Mesenchymal stem cell (in vitro differentiated cells and primary cell): ENCODE data around the gene SPDYE3.
"Not testable (repeated sequence)": the region's sequence is repeated elsewhere in the genome, so short reads cannot be mapped to it uniquely, and the experiment has no call there.

Experiments
- DNase-seq: peaks from one replicate; pipeline ENCODE4 v3.0.0-alpha.2; 2013
- H2AFZ ChIP-seq: one replicate; pipeline ENCODE4 v1.6.1; 2013; ENCODE audit warnings: low read depth, mild to moderate bottlenecking, control low read depth, inconsistent platforms, low read length, moderate library complexity
- H2AK5ac ChIP-seq: 2 replicates; pipeline ENCODE4 v1.6.1; 2013; ENCODE audit warnings: low read length, moderate library complexity, mild to moderate bottlenecking, inconsistent platforms; ENCODE audit not compliant: severe bottlenecking
- H2BK120ac ChIP-seq: one replicate; pipeline ENCODE4 v1.6.1; 2013; ENCODE audit warnings: low read depth, mild to moderate bottlenecking, inconsistent platforms, low read length, moderate library complexity
- H2BK12ac ChIP-seq, 2 experiments: one replicate each; pipeline ENCODE4 v1.6.1; 2013; ENCODE audit warnings: inconsistent platforms in 2 of 2, low read length in 2 of 2, mild to moderate bottlenecking in 2 of 2, moderate library complexity in 2 of 2, control low read depth in 1 of 2
- H2BK15ac ChIP-seq: one replicate; pipeline ENCODE4 v1.6.1; 2013; ENCODE audit warnings: mild to moderate bottlenecking, low read depth, inconsistent platforms; ENCODE audit not compliant: poor library complexity, severe bottlenecking
- H2BK5ac ChIP-seq: 2 replicates; pipeline ENCODE4 v1.6.1; 2013; ENCODE audit warnings: low read depth, mild to moderate bottlenecking, low read length, control low read depth, inconsistent platforms; ENCODE audit not compliant: poor library complexity, severe bottlenecking
- H3K14ac ChIP-seq, 2 experiments: one replicate each; pipeline ENCODE4 v1.6.1; 2013; ENCODE audit warnings: inconsistent platforms in 2 of 2, low read length in 2 of 2, control low read depth in 1 of 2, mild to moderate bottlenecking in 1 of 2, moderate library complexity in 1 of 2
- H3K18ac ChIP-seq, 2 experiments: one replicate each; pipeline ENCODE4 v1.6.1; 2013; ENCODE audit warnings: inconsistent platforms in 2 of 2, low read length in 2 of 2, control low read depth in 1 of 2, low read depth in 1 of 2, mild to moderate bottlenecking in 1 of 2
- H3K23ac ChIP-seq, 2 experiments: one replicate each; pipeline ENCODE4 v1.6.1; 2013; ENCODE audit warnings: inconsistent platforms in 2 of 2, low read length in 2 of 2, mild to moderate bottlenecking in 2 of 2, moderate library complexity in 2 of 2, control low read depth in 1 of 2
- H3K27ac ChIP-seq: 2 replicates; pipeline ENCODE4 v1.5.1; 2013; ENCODE audit warnings: mild to moderate bottlenecking, moderate library complexity, low read length, control low read depth, inconsistent platforms; ENCODE audit not compliant: poor library complexity, severe bottlenecking
- H3K27me3 ChIP-seq, 2 experiments: 2 replicates each; pipeline versions ENCODE4 v1.6.1 to v1.7.0; 2013; ENCODE audit warnings: low read length in 2 of 2, mild to moderate bottlenecking in 2 of 2, moderate library complexity in 2 of 2, control low read depth in 1 of 2, inconsistent platforms in 1 of 2; ENCODE audit not compliant: control insufficient read depth in 1 of 2, insufficient read depth in 1 of 2
- H3K36me3 ChIP-seq, 2 experiments: 2 replicates each; pipeline versions ENCODE4 v1.6.1 to v1.7.0; 2013; ENCODE audit warnings: low read length in 2 of 2, control low read depth in 1 of 2, inconsistent platforms in 1 of 2, low read depth in 1 of 2, mild to moderate bottlenecking in 1 of 2; ENCODE audit not compliant: insufficient read depth in 2 of 2, control insufficient read depth in 1 of 2
- H3K4ac ChIP-seq, 2 experiments: one replicate each; pipeline ENCODE4 v1.6.1; 2013; ENCODE audit warnings: inconsistent platforms in 2 of 2, low read length in 2 of 2, mild to moderate bottlenecking in 2 of 2, moderate library complexity in 2 of 2, control low read depth in 1 of 2, low read depth in 1 of 2
- H3K4me1 ChIP-seq: 2 replicates; pipeline ENCODE4 v1.6.1; 2013; ENCODE audit warnings: low read depth, low read length, control low read depth; ENCODE audit not compliant: control insufficient read depth, insufficient read depth
- H3K4me2 ChIP-seq: 2 replicates; pipeline ENCODE4 v1.6.1; 2013; ENCODE audit warnings: low read length, mild to moderate bottlenecking, inconsistent platforms; ENCODE audit not compliant: poor library complexity, severe bottlenecking
- H3K4me3 ChIP-seq, 2 experiments: 2 replicates each; pipeline versions ENCODE4 v1.5.1 to v1.7.0; 2013; ENCODE audit warnings: low read length in 2 of 2, mild to moderate bottlenecking in 2 of 2, control low read depth in 1 of 2, low read depth in 1 of 2; ENCODE audit not compliant: insufficient read depth in 1 of 2
- H3K79me1 ChIP-seq: replicated peaks from 2 replicates; pipeline ENCODE4 v1.6.1; 2013; ENCODE audit warnings: mild to moderate bottlenecking, control low read depth, low read length, inconsistent platforms; ENCODE audit not compliant: poor library complexity, severe bottlenecking
- H3K9ac ChIP-seq: 2 replicates; pipeline ENCODE4 v1.7.0; 2013; ENCODE audit warnings: mild to moderate bottlenecking, low read length, moderate library complexity
- H3K9me3 ChIP-seq: 2 replicates; pipeline ENCODE4 v1.7.0; 2013; ENCODE audit warnings: mild to moderate bottlenecking, low read length; ENCODE audit not compliant: control insufficient read depth
- H4K8ac ChIP-seq: one replicate; pipeline ENCODE4 v1.6.1; 2013; ENCODE audit warnings: inconsistent platforms, mild to moderate bottlenecking, low read length, moderate library complexity
- H4K91ac ChIP-seq: one replicate; pipeline ENCODE4 v1.6.1; 2013; ENCODE audit warnings: mild to moderate bottlenecking, low read length, inconsistent platforms
- WGBS: methylation state at CpG from one replicate; pipeline ENCODE4 v1.1.7; 2013; ENCODE audit warnings: mixed read lengths; 5-methylcytosine and 5-hydroxymethylcytosine counted together

Gene SPDYE3

DNA sequence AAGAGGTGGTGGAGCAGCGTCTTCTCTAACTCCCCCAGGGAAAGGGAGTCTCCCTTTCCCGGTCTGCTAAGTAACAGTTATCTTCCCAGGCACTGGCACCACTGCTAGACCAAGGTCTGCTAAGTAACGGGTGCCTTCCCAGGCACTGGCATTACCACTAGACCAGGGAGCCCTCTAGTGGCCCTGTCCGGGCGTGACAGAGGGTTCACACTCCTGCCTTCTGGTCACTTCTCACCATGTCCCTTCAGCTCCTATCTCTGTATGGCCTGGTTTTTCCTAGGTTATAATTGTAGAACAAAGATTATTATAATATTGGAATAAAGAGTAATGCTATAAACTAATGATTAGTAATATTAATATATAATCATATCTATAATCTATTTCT, 37.8 kb downstream of the SPDYE3 start:
- H2BK15ac ChIP-seq, H2BK120ac ChIP-seq, H3K9ac ChIP-seq, H3K4me2 ChIP-seq, H3K27ac ChIP-seq, H3K9me3 ChIP-seq, H3K14ac ChIP-seq, H2AK5ac ChIP-seq, H3K23ac ChIP-seq, H2BK5ac ChIP-seq, H3K27me3 ChIP-seq, H4K8ac ChIP-seq, H2BK12ac ChIP-seq, H3K4me3 ChIP-seq, H2AFZ ChIP-seq, H3K4me1 ChIP-seq, H3K18ac ChIP-seq, H4K91ac ChIP-seq, H3K4ac ChIP-seq: not testable (repeated sequence)
- peak; percentile 69 for DNase-seq
- no CpG with 5 or more reads among the region's 5 CpGs for WGBS
- H3K79me1 ChIP-seq, result peaks cover 30% of the 10 kb centered on the region
- H3K36me3 ChIP-seq, result peaks cover 44 to 55% of the 10 kb centered on the region in 2 experiments

DNA sequence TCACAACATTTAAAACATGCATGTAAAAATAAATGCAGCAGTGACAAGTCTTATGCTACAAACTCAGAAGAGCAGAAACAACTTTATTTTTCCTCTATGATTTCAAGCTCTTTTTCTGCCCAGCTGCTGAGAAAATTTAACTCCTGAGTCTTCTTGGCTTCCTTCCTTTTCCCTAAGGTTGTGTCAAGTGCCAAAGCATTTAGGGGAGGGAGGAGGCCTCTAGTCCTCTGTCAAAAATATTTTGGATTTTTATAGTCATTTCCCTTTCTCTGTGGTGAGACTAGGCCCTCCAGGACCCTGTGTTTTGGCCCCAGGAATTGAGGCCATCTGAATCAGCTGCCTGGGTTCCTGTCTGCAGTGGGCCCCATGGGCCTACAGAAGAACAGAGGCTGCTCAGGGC, 39.4 kb downstream of the SPDYE3 start:
- H4K91ac ChIP-seq, result no peak overlapping the region
- H3K14ac ChIP-seq, result no peak overlapping the region
- H2AK5ac ChIP-seq, result no peak overlapping the region
- DNase-seq, result no peak
- H4K8ac ChIP-seq, result no peak overlapping the region
- peaks cover 52 to 59% of the 10 kb centered on the region in 2 experiments for H3K36me3 ChIP-seq
- H3K4me2 ChIP-seq, result no peak overlapping the region
- no peak overlapping the region for H3K18ac ChIP-seq
- peaks cover 37% of the 10 kb centered on the region for H3K79me1 ChIP-seq
- no peak overlapping the region for H3K23ac ChIP-seq
- H3K27ac ChIP-seq, result no peak overlapping the region
- H3K9me3 ChIP-seq, result no peaks in the 10 kb centered on the region
- H2AFZ ChIP-seq, result no peak overlapping the region
- H3K4me1 ChIP-seq, result peaks cover 8% of the 10 kb centered on the region
- no peak overlapping the region for H3K4me3 ChIP-seq
- no peak overlapping the region for H2BK5ac ChIP-seq
- H3K9ac ChIP-seq, result no peak overlapping the region
- no peak overlapping the region for H3K4ac ChIP-seq
- no peak overlapping the region for H2BK12ac ChIP-seq
- H3K27me3 ChIP-seq, result no peaks in the 10 kb centered on the region
- no peak overlapping the region for H2BK15ac ChIP-seq
- H2BK120ac ChIP-seq, result no peak overlapping the region

DNA sequence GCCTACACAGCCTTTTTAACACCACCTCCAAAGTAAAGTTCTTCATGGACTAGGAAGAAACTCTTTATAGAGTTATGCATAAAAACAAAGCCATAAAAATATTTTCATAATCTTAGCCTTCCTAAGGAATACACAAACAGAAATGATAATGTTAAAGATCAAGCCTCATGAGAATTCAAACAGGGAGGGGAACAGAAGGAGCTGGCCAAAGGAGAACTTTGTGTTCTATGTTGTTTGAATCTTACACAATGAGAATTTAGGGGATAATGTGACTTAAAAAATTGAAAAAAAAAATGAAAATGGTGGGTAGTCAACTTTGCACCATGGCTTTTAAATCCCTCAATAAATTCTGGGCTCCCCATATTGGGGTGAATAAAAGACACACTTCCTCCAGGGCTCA, 41.3 kb downstream of the SPDYE3 start:
- H3K36me3 ChIP-seq, result peaks cover 58 to 62% of the 10 kb centered on the region in 2 experiments
- no peak overlapping the region for H2BK12ac ChIP-seq
- H2BK15ac ChIP-seq, result no peak overlapping the region
- no peak overlapping the region for H3K18ac ChIP-seq
- no peak overlapping the region for H3K4ac ChIP-seq
- H3K27me3 ChIP-seq, result no peaks in the 10 kb centered on the region
- no peak overlapping the region for H4K91ac ChIP-seq
- H2AK5ac ChIP-seq, result no peak overlapping the region
- no peak for DNase-seq
- no peak overlapping the region for H4K8ac ChIP-seq
- H3K79me1 ChIP-seq, result peaks cover 42% of the 10 kb centered on the region
- H3K27ac ChIP-seq, result no peak overlapping the region
- H2BK120ac ChIP-seq, result no peak overlapping the region
- H3K4me3 ChIP-seq, result no peak overlapping the region
- H3K23ac ChIP-seq, result no peak overlapping the region
- no peak overlapping the region for H3K14ac ChIP-seq
- no peak overlapping the region for H3K9ac ChIP-seq
- H3K4me2 ChIP-seq, result no peak overlapping the region
- H2BK5ac ChIP-seq, result no peak overlapping the region
- H3K9me3 ChIP-seq, result no peaks in the 10 kb centered on the region
- no peak overlapping the region for H2AFZ ChIP-seq
- peaks cover 6% of the 10 kb centered on the region for H3K4me1 ChIP-seq

DNA sequence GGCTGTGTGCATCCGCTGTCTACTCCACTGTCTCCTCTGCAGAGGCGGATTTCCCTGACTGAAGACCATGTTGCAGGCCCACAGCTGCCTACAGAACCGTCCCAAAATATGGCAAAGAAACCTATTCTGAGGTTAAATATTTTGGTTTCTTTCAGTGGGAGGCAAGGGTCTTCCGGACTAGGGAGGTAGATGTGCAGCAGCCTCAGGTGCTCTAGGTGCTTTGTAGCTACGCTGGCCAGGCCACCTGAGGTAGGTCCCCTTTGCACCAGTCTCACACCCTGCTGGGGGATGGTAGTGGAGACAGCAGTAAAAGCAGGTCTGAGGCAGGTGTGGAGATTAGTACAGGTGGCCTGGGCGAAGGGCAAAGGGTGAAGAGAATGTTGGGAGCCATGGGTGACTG, 42.3 kb downstream of the SPDYE3 start:
- DNase-seq, result no peak
- Histone ChIP-seq H2BK15ac (no peak overlapping the region), H3K9ac (no peak overlapping the region), H3K23ac (no peak overlapping the region), H3K4me2 (no peak overlapping the region), H3K14ac (no peak overlapping the region), H3K4me1 (peaks cover 1% of the 10 kb centered on the region), H4K8ac (peak overlapping the region; percentile 27), H3K27me3 (no peaks in the 10 kb centered on the region), H2AK5ac (no peak overlapping the region), H3K9me3 (no peaks in the 10 kb centered on the region), H3K18ac (no peak overlapping the region), H3K79me1 (peaks cover 46% of the 10 kb centered on the region), H2AFZ (no peak overlapping the region), H2BK12ac (no peak overlapping the region), H3K27ac (no peak overlapping the region), H3K36me3 (peaks cover 66 to 71% of the 10 kb centered on the region in 2 experiments), H2BK120ac (no peak overlapping the region), H2BK5ac (no peak overlapping the region), H3K4ac (no peak overlapping the region), H3K4me3 (no peak overlapping the region), H4K91ac (peak overlapping the region; percentile 32)
- over 99% methylated on average over 6 of the region's 6 CpGs for WGBS
